ENCODE data around the gene FBXO4. TPM values are rescaled to one million over a fixed set of nuclear protein-coding genes. Genes with fewer than 3 reads are reported as not detected.

The FBXO4 gene
- total and polyA plus RNA-seq, 12 donors = 3.1 to 12.2 (median 5.3) TPM

GRCh38 chr5:41968153-41968723, 43.2 kb downstream of the FBXO4 start:
- Histone ChIP-seq H3K9me3 (peaks cover 0 to 36% (median 7%) of the 10 kb centered on the region in 11 donors), H3K4me3 (no peak overlapping the region), H3K27ac (no peak overlapping the region), H3K27me3 (no peaks in the 10 kb centered on the region), H3K4me1 (no peaks in the 10 kb centered on the region), H3K36me3 (no peaks in the 10 kb centered on the region)
- no peak for DNase-seq
- no peak for TF ChIP-seq CTCF (IDR thresholded peaks at IDR 0.05)
- ATAC-seq = no peak
- 84 to 89% methylated on average over 22 of the region's 22 CpGs for WGBS, 2 donors
- intact Hi-C loops (cut with DNase I) = no loop called here

DNA sequence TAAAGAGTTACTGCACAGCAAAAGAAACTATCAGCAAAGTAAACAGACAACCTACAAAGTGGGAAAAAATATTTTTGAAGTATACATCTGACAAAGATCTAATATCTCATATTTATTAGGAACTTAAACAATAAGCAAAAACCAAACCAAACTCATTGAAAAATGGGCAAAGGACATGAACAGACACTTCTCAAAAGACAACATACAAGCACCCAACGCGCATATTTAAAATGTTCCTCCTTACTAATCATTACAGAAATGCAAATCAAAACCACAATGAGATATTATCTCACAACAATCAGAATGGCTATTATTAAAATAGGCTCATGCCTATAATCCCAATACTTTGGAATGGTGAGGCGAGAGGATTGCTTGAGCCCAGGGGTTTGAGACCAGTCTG, 48.0 kb downstream of the FBXO4 start:
- Histone ChIP-seq H3K9me3 (peaks cover 0 to 29% (median 7%) of the 10 kb centered on the region in 11 donors), H3K36me3 (no peaks in the 10 kb centered on the region), H3K27ac (no peak overlapping the region), H3K4me3 (no peak overlapping the region), H3K4me1 (no peaks in the 10 kb centered on the region), H3K27me3 (no peaks in the 10 kb centered on the region)
- intact Hi-C loops (cut with DNase I) = no loop called here
- DNase-seq (no peak), ATAC-seq (no peak)
- WGBS, 2 donors = 94% methylated on average over 3 of the region's 3 CpGs
- TF ChIP-seq CTCF (IDR thresholded peaks at IDR 0.05) = no peak

DNA sequence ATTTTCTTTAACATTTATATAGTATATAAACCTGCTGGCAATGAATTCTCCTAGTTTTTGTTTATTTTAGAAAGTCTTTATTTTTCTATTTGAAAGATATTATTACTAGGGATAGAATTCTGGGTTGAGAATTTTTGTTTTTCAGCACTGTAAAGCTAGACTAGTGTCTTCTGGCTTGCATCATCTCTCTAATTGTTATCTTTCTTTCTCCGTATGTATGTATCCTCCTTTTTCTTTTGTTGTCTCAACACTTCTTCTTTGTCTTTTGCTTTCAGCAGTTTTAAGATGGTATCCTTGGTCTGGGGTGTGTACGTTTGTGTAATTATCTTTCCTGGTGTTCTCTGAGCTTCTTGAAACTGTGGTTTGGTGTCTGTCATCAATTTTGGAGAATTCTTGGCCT, 48.8 kb downstream of the FBXO4 start:
- Histone ChIP-seq H3K4me1 (peaks cover 0 to 3% (median 0%) of the 10 kb centered on the region in 9 donors), H3K36me3 (no peaks in the 10 kb centered on the region), H3K27ac (no peak overlapping the region), H3K9me3 (peaks cover 0 to 23% (median 7%) of the 10 kb centered on the region in 11 donors), H3K4me3 (no peak overlapping the region), H3K27me3 (no peaks in the 10 kb centered on the region)
- no peak for TF ChIP-seq CTCF (IDR thresholded peaks at IDR 0.05)
- intact Hi-C loops (cut with DNase I) = no loop called here
- WGBS, 2 donors = 49 to 61% methylated on average over 2 of the region's 2 CpGs
- DNase-seq (no peak), ATAC-seq (no peak)

GRCh38 chr5:41978676-41979075, 53.6 kb downstream of the FBXO4 start:
- WGBS, 2 donors = 84 to 90% methylated on average over 1 of the region's 1 CpG
- H3K4me3 ChIP-seq = no peak overlapping the region
- DNase-seq (no peak), ATAC-seq (no peak)
- intact Hi-C loops (cut with DNase I) = no loop called here
- H3K27me3 ChIP-seq = no peaks in the 10 kb centered on the region
- H3K27ac ChIP-seq = no peak overlapping the region
- no peak for TF ChIP-seq CTCF (IDR thresholded peaks at IDR 0.05)
- H3K9me3 ChIP-seq = no peaks in the 10 kb centered on the region
- H3K36me3 ChIP-seq = no peaks in the 10 kb centered on the region
- H3K4me1 ChIP-seq = peaks cover 0 to 6% (median 0%) of the 10 kb centered on the region in 9 donors

Measured in heart right ventricle (tissue), 16 donors.